NB4 (cell line): Measurements from ENCODE around the gene TGFB3.

ENCODE experiments used
- MYC ChIP-seq: IDR thresholded peaks from 2 replicates; pipeline ENCODE4 v1.6.1; 2011; ENCODE audit warnings: low read depth, low read length
- POLR2A ChIP-seq: IDR thresholded peaks from 2 replicates; pipeline ENCODE4 v1.6.1; 2011; ENCODE audit warnings: mild to moderate bottlenecking; ENCODE audit not compliant: insufficient read length; ENCODE audit errors: extremely low read depth
- TF ChIP-seq, protein P1 (sequence below): IDR thresholded peaks from one replicate; pipeline ENCODE4 v1.5.1; 2012; ENCODE audit warnings: low read depth, low read length

DNA sequence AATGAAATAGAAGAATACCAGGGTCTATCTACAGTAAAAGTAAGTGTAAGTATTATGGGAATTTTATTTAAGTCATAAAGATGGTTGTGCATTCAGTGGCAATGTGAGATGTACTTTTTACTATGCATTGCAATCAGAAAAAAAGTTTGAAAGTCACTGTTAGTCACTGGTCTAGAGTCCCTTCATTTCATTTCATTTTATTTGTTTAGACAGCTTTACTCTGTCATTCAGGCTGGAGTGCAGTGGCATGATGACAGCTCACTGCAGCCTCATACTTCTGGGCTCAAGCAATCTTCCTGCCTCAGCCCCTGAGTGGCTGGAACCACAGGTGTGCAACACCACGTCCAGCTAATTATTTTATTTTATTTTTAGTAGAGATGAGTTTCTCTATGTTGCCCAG is 42.6 kb downstream of the TGFB3 start:
- TF ChIP-seq POLR2A = no peak
- TF ChIP-seq, protein P1, sequence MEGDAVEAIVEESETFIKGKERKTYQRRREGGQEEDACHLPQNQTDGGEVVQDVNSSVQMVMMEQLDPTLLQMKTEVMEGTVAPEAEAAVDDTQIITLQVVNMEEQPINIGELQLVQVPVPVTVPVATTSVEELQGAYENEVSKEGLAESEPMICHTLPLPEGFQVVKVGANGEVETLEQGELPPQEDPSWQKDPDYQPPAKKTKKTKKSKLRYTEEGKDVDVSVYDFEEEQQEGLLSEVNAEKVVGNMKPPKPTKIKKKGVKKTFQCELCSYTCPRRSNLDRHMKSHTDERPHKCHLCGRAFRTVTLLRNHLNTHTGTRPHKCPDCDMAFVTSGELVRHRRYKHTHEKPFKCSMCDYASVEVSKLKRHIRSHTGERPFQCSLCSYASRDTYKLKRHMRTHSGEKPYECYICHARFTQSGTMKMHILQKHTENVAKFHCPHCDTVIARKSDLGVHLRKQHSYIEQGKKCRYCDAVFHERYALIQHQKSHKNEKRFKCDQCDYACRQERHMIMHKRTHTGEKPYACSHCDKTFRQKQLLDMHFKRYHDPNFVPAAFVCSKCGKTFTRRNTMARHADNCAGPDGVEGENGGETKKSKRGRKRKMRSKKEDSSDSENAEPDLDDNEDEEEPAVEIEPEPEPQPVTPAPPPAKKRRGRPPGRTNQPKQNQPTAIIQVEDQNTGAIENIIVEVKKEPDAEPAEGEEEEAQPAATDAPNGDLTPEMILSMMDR = no peak
- no peak for TF ChIP-seq MYC
